ENCODE data around the gene RUNX3.
"Not testable (repeated sequence)": the region's sequence is repeated elsewhere in the genome, so short reads cannot be mapped to it uniquely, and the experiment has no call there.

Gene RUNX3

GRCh38 chr1:24910210-24910609, 19.9 kb downstream of the RUNX3 start:
- Histone ChIP-seq H3K27ac (ENCODE audit: low read depth, low read length) (no peak overlapping the region), H3F3A (ENCODE audit: insufficient read depth) (no peaks in the 10 kb centered on the region)

GRCh38 chr1:24909388-24909898, 20.6 kb downstream of the RUNX3 start:
- no peak overlapping the region for H2AFZ ChIP-seq (ENCODE audit: low read depth, low read length, severe bottlenecking)
- H3K27me3 ChIP-seq (ENCODE audit: low read length): no peaks in the 10 kb centered on the region
- no peak overlapping the region for H3K4me2 ChIP-seq (ENCODE audit: low read depth, low read length, poor library complexity, severe bottlenecking)
- H3K9me2 ChIP-seq (replicated peaks; ENCODE audit: insufficient read depth, low read length): no peaks in the 10 kb centered on the region
- H3K27ac ChIP-seq (ENCODE audit: low read depth, low read length): no peak overlapping the region
- H3K36me3 ChIP-seq (ENCODE audit: low read length): no peaks in the 10 kb centered on the region
- H4K20me1 ChIP-seq (ENCODE audit: low read depth, low read length): no peaks in the 10 kb centered on the region
- TF ChIP-seq EZH2phosphoT487 (conservative IDR thresholded peaks at IDR 0.05; ENCODE audit: low read length): no peak
- H3K79me2 ChIP-seq (ENCODE audit: insufficient read depth, low read length): 0 out of 2 replicates have a peak, but pooled peaks cover 3% of the 10 kb centered on the region
- H3K9ac ChIP-seq (ENCODE audit: low read length): no peak overlapping the region
- H3K4me3 ChIP-seq (ENCODE audit: insufficient read depth, low read length, poor library complexity, severe bottlenecking): no peak overlapping the region
- H3F3A ChIP-seq (ENCODE audit: insufficient read depth): no peaks in the 10 kb centered on the region
- no peaks in the 10 kb centered on the region for H3K9me3 ChIP-seq (ENCODE audit: insufficient read depth, low read length)

More at GRCh38 chr1:24910210-24910609, 19.9 kb downstream of the RUNX3 start:
- H3K9ac ChIP-seq (ENCODE audit: low read length): no peak overlapping the region
- H3K9me2 ChIP-seq (replicated peaks; ENCODE audit: insufficient read depth, low read length): no peaks in the 10 kb centered on the region
- no peaks in the 10 kb centered on the region for H3K9me3 ChIP-seq (ENCODE audit: insufficient read depth, low read length)
- H2AFZ ChIP-seq (ENCODE audit: low read depth, low read length, severe bottlenecking): no peak overlapping the region
- TF ChIP-seq CTCF (IDR thresholded peaks at IDR 0.05; ENCODE audit: insufficient read depth, low read length, poor library complexity, severe bottlenecking) (no peak), EZH2phosphoT487 (conservative IDR thresholded peaks at IDR 0.05; ENCODE audit: low read length) (no peak)
- H4K20me1 ChIP-seq (ENCODE audit: low read depth, low read length): no peaks in the 10 kb centered on the region
- H3K79me2 ChIP-seq (ENCODE audit: insufficient read depth, low read length): 0 out of 2 replicates have a peak, but pooled peaks cover 3% of the 10 kb centered on the region
- H3K4me3 ChIP-seq (ENCODE audit: insufficient read depth, low read length, poor library complexity, severe bottlenecking): no peak overlapping the region
- no peaks in the 10 kb centered on the region for H3K27me3 ChIP-seq (ENCODE audit: low read length)
- no peak overlapping the region for H3K4me2 ChIP-seq (ENCODE audit: low read depth, low read length, poor library complexity, severe bottlenecking)
- H3K36me3 ChIP-seq (ENCODE audit: low read length): no peaks in the 10 kb centered on the region

GRCh38 chr1:24908591-24909259, 21.4 kb downstream of the RUNX3 start:
- no peaks in the 10 kb centered on the region for H4K20me1 ChIP-seq (ENCODE audit: low read depth, low read length)
- no peak overlapping the region for H2AFZ ChIP-seq (ENCODE audit: low read depth, low read length, severe bottlenecking)

GRCh38 chr1:24907587-24908294, 22.3 kb downstream of the RUNX3 start:
- H3K9ac ChIP-seq (ENCODE audit: low read length); H4K20me1 ChIP-seq (ENCODE audit: low read depth, low read length); H3K9me2 ChIP-seq (replicated peaks; ENCODE audit: insufficient read depth, low read length); H3K4me3 ChIP-seq (ENCODE audit: insufficient read depth, low read length, poor library complexity, severe bottlenecking); H3K4me2 ChIP-seq (ENCODE audit: low read depth, low read length, poor library complexity, severe bottlenecking); H2AFZ ChIP-seq (ENCODE audit: low read depth, low read length, severe bottlenecking); H3K36me3 ChIP-seq (ENCODE audit: low read length); H3K27ac ChIP-seq (ENCODE audit: low read depth, low read length); H3F3A ChIP-seq (ENCODE audit: insufficient read depth); H3K9me3 ChIP-seq (ENCODE audit: insufficient read depth, low read length); H3K27me3 ChIP-seq (ENCODE audit: low read length); H3K79me2 ChIP-seq (ENCODE audit: insufficient read depth, low read length): not testable (repeated sequence)

More at GRCh38 chr1:24908591-24909259, 21.4 kb downstream of the RUNX3 start:
- no peak overlapping the region for H3K9ac ChIP-seq (ENCODE audit: low read length)
- H3K9me2 ChIP-seq (replicated peaks; ENCODE audit: insufficient read depth, low read length): no peaks in the 10 kb centered on the region
- H3F3A ChIP-seq (ENCODE audit: insufficient read depth): no peaks in the 10 kb centered on the region
- no peak overlapping the region for H3K4me3 ChIP-seq (ENCODE audit: insufficient read depth, low read length, poor library complexity, severe bottlenecking)
- H3K36me3 ChIP-seq (ENCODE audit: low read length): no peaks in the 10 kb centered on the region
- no peaks in the 10 kb centered on the region for H3K27me3 ChIP-seq (ENCODE audit: low read length)
- H3K27ac ChIP-seq (ENCODE audit: low read depth, low read length): no peak overlapping the region
- no peak for TF ChIP-seq CTCF (IDR thresholded peaks at IDR 0.05; ENCODE audit: insufficient read depth, low read length, poor library complexity, severe bottlenecking)
- no peak for TF ChIP-seq EZH2phosphoT487 (conservative IDR thresholded peaks at IDR 0.05; ENCODE audit: low read length)
- 0 out of 2 replicates have a peak, but pooled peaks cover 3% of the 10 kb centered on the region for H3K79me2 ChIP-seq (ENCODE audit: insufficient read depth, low read length)
- H3K4me2 ChIP-seq (ENCODE audit: low read depth, low read length, poor library complexity, severe bottlenecking): no peak overlapping the region
- no peaks in the 10 kb centered on the region for H3K9me3 ChIP-seq (ENCODE audit: insufficient read depth, low read length)
